GM12878 (cell line): ENCODE results near the gene TMEM253. TPM values are rescaled to one million over a fixed set of nuclear protein-coding genes. Genes with fewer than 3 reads are reported as not detected.

ENCODE experiments used
- ATAC-seq: fragments of 200-7000 bp; cut with Tn5 transposase; 3 replicates; pipeline ENCODE4 v1.9.1; 2020; ENCODE audit warnings: mild to moderate bottlenecking, moderate library complexity
- BruUV-seq: library from RNA; stranded (reverse); fragments of 400-500 nt; replicated peaks from 2 replicates; lab custom pipeline; 2021; lab: Mats Ljungman, UMichigan
- CTCF ChIA-PET: fragments of 300-600 bp; sonication (Branson Sonifier 250); formaldehyde crosslinking; extraction: SDS; loops from one replicate; lab custom pipeline; 2021; ENCODE audit warnings: inconsistent platforms; lab: Yijun Ruan, JAX
- POLR2A ChIA-PET: fragments of 350-600 bp; formaldehyde crosslinking; extraction: SDS; loops from one replicate; lab custom pipeline; 2021; ENCODE audit warnings: inconsistent platforms; lab: Charles Lee
- RAD21 ChIA-PET: fragments of 300-600 bp; sonication (Branson Sonifier 250); formaldehyde crosslinking; loops from one replicate; lab custom pipeline; 2023; ENCODE audit warnings: antibody characterized with exemption; ENCODE audit not compliant: unreplicated experiment; lab: Charles Lee
- SMC1A ChIA-PET: fragments of 300-600 bp; sonication (Branson Sonifier 250); formaldehyde crosslinking; loops from one replicate; lab custom pipeline; 2023; ENCODE audit not compliant: unreplicated experiment, uncharacterized antibody; lab: Charles Lee
- DNase-seq: peaks from one replicate; pipeline ENCODE4 v3.0.0-alpha.2; 2011; ENCODE audit warnings: low read depth, low spot score
- FAIRE-seq: peaks from 3 replicates; lab custom pipeline; 2011; peaks lifted over from hg19 to GRCh38; lab: Jason Lieb, UNC
- H2AFZ ChIP-seq: 2 replicates; pipeline ENCODE4 v1.6.0; 2011; ENCODE audit warnings: low read depth, low read length, control low read depth; ENCODE audit not compliant: control insufficient read depth
- H3K27ac ChIP-seq: 2 replicates; pipeline ENCODE4 v1.5.1; 2011; ENCODE audit warnings: control low read depth; ENCODE audit not compliant: control insufficient read depth, insufficient read depth
- H3K27me3 ChIP-seq, 2 experiments: replicated peaks in 1 of 2; 2 replicates each; pipeline versions ENCODE4 v1.6.0 to v1.6.1; 2011; ENCODE audit warnings: low read length in 1 of 2; ENCODE audit not compliant: control insufficient read depth in 2 of 2, insufficient read depth in 2 of 2
- H3K36me3 ChIP-seq, 2 experiments: 2 replicates each; pipeline ENCODE4 v1.5.1; 2011; ENCODE audit warnings: low read length in 1 of 2; ENCODE audit not compliant: control insufficient read depth in 2 of 2, insufficient read depth in 2 of 2
- H3K4me1 ChIP-seq: 2 replicates; pipeline ENCODE4 v1.6.1; 2011; ENCODE audit warnings: mild to moderate bottlenecking, low read length, moderate library complexity, mixed read lengths; ENCODE audit not compliant: control insufficient read depth, insufficient read depth
- H3K4me2 ChIP-seq: 2 replicates; pipeline ENCODE4 v1.6.0; 2011; ENCODE audit warnings: control low read depth; ENCODE audit not compliant: control insufficient read depth, insufficient read depth
- H3K4me3 ChIP-seq: fragments of 200-600 bp; sonication (generic); 2 replicates; pipeline ENCODE4 v1.5.1; 2016
- H3K79me2 ChIP-seq: 2 replicates; pipeline ENCODE4 v1.6.0; 2011; ENCODE audit warnings: low read length; ENCODE audit not compliant: control insufficient read depth, insufficient read depth
- H3K9ac ChIP-seq: 2 replicates; pipeline ENCODE4 v1.8.0; 2011; ENCODE audit warnings: low read length, control low read depth, mixed read lengths; ENCODE audit not compliant: control insufficient read depth, insufficient read depth
- H3K9me3 ChIP-seq: replicated peaks from 3 replicates; pipeline ENCODE4 v1.5.1; 2011; ENCODE audit warnings: mild to moderate bottlenecking, low read length; ENCODE audit not compliant: control insufficient read depth, insufficient read depth
- H4K20me1 ChIP-seq: 2 replicates; pipeline ENCODE4 v1.6.0; 2011; ENCODE audit not compliant: control insufficient read depth, insufficient read depth
- ATF2 ChIP-seq: IDR thresholded peaks from 2 replicates; pipeline ENCODE4 v1.6.1; 2012; ENCODE audit warnings: low read length, inconsistent platforms
- DPF2 ChIP-seq: fragments of 450-650 bp; IDR thresholded peaks from 2 replicates; pipeline ENCODE4 v1.6.1; 2017; ENCODE audit warnings: mild to moderate bottlenecking
- EGR1 ChIP-seq, 2 experiments: IDR thresholded peaks; 1 replicate in 1 of 2; 2 replicates in 1 of 2; pipeline ENCODE4 v1.6.1; 2011 to 2012; ENCODE audit warnings: low read depth in 2 of 2, low read length in 2 of 2, borderline replicate concordance in 1 of 2, mild to moderate bottlenecking in 1 of 2, moderate library complexity in 1 of 2
- MTA2 ChIP-seq: fragments of 450-650 bp; IDR thresholded peaks from 2 replicates; pipeline ENCODE4 v1.6.1; 2016; ENCODE audit warnings: low read depth, mild to moderate bottlenecking, moderate library complexity
- SREBF1 ChIP-seq: IDR thresholded peaks from 2 replicates; pipeline ENCODE4 v1.6.1; 2012; ENCODE audit warnings: mild to moderate bottlenecking, low read length
- WGBS: methylation state at CpG from one replicate; pipeline ENCODE4 v1.1.6; 2016; ENCODE audit warnings: low lambda C conversion rate; ENCODE audit not compliant: insufficient replicate concordance, insufficient coverage; ENCODE audit errors: missing lambda C conversion rate; 5-methylcytosine and 5-hydroxymethylcytosine counted together
- in situ Hi-C: fragments of 300-500 bp; cut with MboI; formaldehyde crosslinking; loops from 9 replicates; pipeline ENCODE4 v1.14.3; 2018; ENCODE audit warnings: mixed read lengths
- intact Hi-C: fragments of 100-400 bp; cut with micrococcal nuclease; formaldehyde crosslinking; loops from one replicate; pipeline ENCODE4 v1.14.2; 2022; ENCODE audit not compliant: unreplicated experiment
- polyA plus RNA-seq, 11 experiments: library from polyadenylated mRNA; depleted of rRNA in 4 of 11; unstranded in 6 of 11; stranded (reverse) in 5 of 11; fragments of >200 nt; fragmentation: Nextera tagmentation in 4 of 11; fragmentation: Illumina TruSeq in 1 of 11; extraction: Ambion mirVana in 4 of 11; extraction: Trizol in 1 of 11; gene quantifications; 1 replicate in 1 of 11; 2 replicates in 10 of 11; pipeline versions ENCODE4 v1.2.1 to v1.2.3, GENCODE V29; 2011 to 2016; ENCODE audit warnings: inconsistent platforms in 2 of 11, missing spikeins in 2 of 11, low read depth in 1 of 11
- total RNA-seq, 4 experiments: library from RNA; depleted of rRNA in 3 of 4; stranded (reverse); fragments of >200 nt in 3 of 4; fragmentation: Illumina TruSeq in 1 of 4; extraction: Trizol in 1 of 4; gene quantifications; 2 replicates each; pipeline versions ENCODE4 v1.2.1 to v1.2.3, GENCODE V29; 2013 to 2021
- TF ChIP-seq, protein P1 (sequence below): IDR thresholded peaks from 2 replicates; pipeline ENCODE4 v1.6.1; 2012; ENCODE audit warnings: mild to moderate bottlenecking, low read depth, low read length
- TF ChIP-seq, protein P2 (sequence below): fragments of 150-350 bp; IDR thresholded peaks from 2 replicates; pipeline ENCODE4 v1.6.1; 2014; ENCODE audit warnings: mild to moderate bottlenecking, low read depth, low read length
- TF ChIP-seq, protein P3 (sequence below): IDR thresholded peaks from 2 replicates; pipeline ENCODE4 v1.6.1; 2011; ENCODE audit warnings: low read depth, low read length, improper control_type of control experiment, borderline replicate concordance

Gene TMEM253
- total and polyA plus RNA-seq, 10 of the 15 experiments (the other 5 are each of a cell fraction or from before 2014, with no cell fraction given): 0.11 to 0.48 TPM; not detected in 8

DNA sequence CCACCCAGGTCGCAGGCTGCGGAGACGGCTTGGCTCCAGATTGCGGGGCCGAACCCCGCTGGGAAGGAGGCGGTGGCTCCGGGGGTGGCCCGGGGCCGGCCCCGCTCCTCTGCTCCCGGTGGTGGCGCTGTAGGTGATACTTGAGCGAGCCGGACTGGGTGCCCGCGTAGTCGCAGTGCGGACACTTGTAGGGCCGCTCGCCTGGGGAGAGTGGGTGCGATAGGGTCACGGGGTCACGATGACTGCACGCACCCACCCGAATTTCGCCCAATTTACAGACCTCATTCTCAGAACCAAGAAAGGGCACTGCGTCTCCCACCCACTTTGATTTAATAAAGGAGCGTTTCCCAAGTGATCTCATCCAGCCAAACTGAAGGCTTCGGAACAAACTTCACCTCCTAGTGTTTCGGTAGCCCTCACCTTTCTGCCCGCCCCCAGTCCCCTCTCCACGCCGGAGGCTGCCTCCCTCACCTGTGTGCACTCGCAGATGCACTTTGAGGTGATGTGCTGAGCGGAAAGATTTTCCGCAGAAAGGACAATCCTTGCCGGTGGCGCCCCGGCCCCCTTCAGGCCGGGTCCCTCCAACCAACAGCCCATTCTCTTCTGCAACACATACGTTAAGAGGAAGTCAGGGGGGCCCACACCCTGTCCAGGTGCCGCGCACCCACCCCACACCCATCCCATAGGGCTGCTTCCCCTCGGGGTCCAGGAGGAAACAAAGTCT, 9.8 kb upstream of the TMEM253 start (continued):
- TF ChIP-seq, protein P1, sequence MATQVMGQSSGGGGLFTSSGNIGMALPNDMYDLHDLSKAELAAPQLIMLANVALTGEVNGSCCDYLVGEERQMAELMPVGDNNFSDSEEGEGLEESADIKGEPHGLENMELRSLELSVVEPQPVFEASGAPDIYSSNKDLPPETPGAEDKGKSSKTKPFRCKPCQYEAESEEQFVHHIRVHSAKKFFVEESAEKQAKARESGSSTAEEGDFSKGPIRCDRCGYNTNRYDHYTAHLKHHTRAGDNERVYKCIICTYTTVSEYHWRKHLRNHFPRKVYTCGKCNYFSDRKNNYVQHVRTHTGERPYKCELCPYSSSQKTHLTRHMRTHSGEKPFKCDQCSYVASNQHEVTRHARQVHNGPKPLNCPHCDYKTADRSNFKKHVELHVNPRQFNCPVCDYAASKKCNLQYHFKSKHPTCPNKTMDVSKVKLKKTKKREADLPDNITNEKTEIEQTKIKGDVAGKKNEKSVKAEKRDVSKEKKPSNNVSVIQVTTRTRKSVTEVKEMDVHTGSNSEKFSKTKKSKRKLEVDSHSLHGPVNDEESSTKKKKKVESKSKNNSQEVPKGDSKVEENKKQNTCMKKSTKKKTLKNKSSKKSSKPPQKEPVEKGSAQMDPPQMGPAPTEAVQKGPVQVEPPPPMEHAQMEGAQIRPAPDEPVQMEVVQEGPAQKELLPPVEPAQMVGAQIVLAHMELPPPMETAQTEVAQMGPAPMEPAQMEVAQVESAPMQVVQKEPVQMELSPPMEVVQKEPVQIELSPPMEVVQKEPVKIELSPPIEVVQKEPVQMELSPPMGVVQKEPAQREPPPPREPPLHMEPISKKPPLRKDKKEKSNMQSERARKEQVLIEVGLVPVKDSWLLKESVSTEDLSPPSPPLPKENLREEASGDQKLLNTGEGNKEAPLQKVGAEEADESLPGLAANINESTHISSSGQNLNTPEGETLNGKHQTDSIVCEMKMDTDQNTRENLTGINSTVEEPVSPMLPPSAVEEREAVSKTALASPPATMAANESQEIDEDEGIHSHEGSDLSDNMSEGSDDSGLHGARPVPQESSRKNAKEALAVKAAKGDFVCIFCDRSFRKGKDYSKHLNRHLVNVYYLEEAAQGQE: no peak
- TF ChIP-seq, protein P2, sequence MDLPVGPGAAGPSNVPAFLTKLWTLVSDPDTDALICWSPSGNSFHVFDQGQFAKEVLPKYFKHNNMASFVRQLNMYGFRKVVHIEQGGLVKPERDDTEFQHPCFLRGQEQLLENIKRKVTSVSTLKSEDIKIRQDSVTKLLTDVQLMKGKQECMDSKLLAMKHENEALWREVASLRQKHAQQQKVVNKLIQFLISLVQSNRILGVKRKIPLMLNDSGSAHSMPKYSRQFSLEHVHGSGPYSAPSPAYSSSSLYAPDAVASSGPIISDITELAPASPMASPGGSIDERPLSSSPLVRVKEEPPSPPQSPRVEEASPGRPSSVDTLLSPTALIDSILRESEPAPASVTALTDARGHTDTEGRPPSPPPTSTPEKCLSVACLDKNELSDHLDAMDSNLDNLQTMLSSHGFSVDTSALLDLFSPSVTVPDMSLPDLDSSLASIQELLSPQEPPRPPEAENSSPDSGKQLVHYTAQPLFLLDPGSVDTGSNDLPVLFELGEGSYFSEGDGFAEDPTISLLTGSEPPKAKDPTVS: no peak

- Histone ChIP-seq H3K79me2 (no peaks in the 10 kb centered on the region), H3K4me2 (no peak overlapping the region), H2AFZ (no peak overlapping the region), H3K9me3 (no peaks in the 10 kb centered on the region), H3K4me3 (no peak overlapping the region), H3K9ac (no peak overlapping the region), H3K27me3 (no peaks in the 10 kb centered on the region; a peak in 1 of 4 replicates), H4K20me1 (no peaks in the 10 kb centered on the region), H3K4me1 (no peaks in the 10 kb centered on the region), H3K27ac (no peak overlapping the region), H3K36me3 (no peaks in the 10 kb centered on the region)
- 77% methylated on average over 19 of the region's 42 CpGs for WGBS
- FAIRE-seq: no peak
- ChIA-PET RAD21 (interaction anchor here (0.7 to 3.2 kb wide), 11 partner anchors 12 to 407 kb away, joined by 3 to 51 read pairs (median 4); partner anchors contain the start of genes ARHGEF40 and TMEM253), POLR2A (no interaction called here), SMC1A (interaction anchor here (0.9 to 5.9 kb wide), 6 partner anchors 9 to 78 kb away, joined by 5 to 78 read pairs (median 8); partner anchors contain the start of gene TMEM253), CTCF (interaction anchor here (0.6 to 6.9 kb wide), 17 partner anchors 8 to 84 kb away, joined by 3 to 194 read pairs (median 7); partner anchors contain the start of genes ARHGEF40, RNASE8 and TMEM253)
- no peak for ATAC-seq
- in situ Hi-C loops (no loop called here), intact Hi-C loops (loop anchor here (1.0 kb wide), 3 partner anchors 15 to 78 kb away; no protein-coding TSS in a partner anchor)
- BruUV-seq: no TSS peak
- DNase-seq: no peak
- TF ChIP-seq, protein P3, sequence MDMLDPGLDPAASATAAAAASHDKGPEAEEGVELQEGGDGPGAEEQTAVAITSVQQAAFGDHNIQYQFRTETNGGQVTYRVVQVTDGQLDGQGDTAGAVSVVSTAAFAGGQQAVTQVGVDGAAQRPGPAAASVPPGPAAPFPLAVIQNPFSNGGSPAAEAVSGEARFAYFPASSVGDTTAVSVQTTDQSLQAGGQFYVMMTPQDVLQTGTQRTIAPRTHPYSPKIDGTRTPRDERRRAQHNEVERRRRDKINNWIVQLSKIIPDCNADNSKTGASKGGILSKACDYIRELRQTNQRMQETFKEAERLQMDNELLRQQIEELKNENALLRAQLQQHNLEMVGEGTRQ: no peak
- no peak for TF ChIP-seq MTA2
- TF ChIP-seq SREBF1: no peak
- TF ChIP-seq EGR1 (IDR thresholded peaks at IDR 0.05; ENCODE audit: borderline replicate concordance in 1 of 2, low read depth in 2 of 2, low read length in 2 of 2): no peak
- TF ChIP-seq DPF2: no peak
- TF ChIP-seq ATF2: no peak
Measured at GRCh38 chr14:21091821-21092272, 9.0 kb upstream of the TMEM253 start.
